Stimulated activated naive CD4-positive, alpha-beta T cell (primary cell): ENCODE measurements around the gene USP10.

ENCODE experiments used
- DNase-seq, 6 experiments: peaks; one replicate each; lab custom pipeline; 2025; lab: John Stamatoyannopoulos, UW

The USP10 gene

GRCh38 chr16:84823484-84823883, 123.7 kb downstream of the USP10 start:
- no peak for DNase-seq

GRCh38 chr16:84823926-84824325, 124.1 kb downstream of the USP10 start:
- DNase-seq = no peak

GRCh38 chr16:84825896-84826557, 126.2 kb downstream of the USP10 start:
- no peak for DNase-seq

GRCh38 chr16:84826558-84826941, 126.8 kb downstream of the USP10 start:
- DNase-seq = no peak

- DNase-seq = no peak
Observed at GRCh38 chr16:84827131-84827574, 127.4 kb downstream of the USP10 start.

GRCh38 chr16:84827897-84828296, 128.1 kb downstream of the USP10 start:
- no peak for DNase-seq

GRCh38 chr16:84828322-84828721, 128.5 kb downstream of the USP10 start:
- no peak for DNase-seq
